Measurements from ENCODE around the gene SERPINA10. TPM values are rescaled to one million over a fixed set of nuclear protein-coding genes. Genes with fewer than 3 reads are reported as not detected.

The SERPINA10 gene
- total RNA-seq, 2 donors from 2014 or later, result 0.48 to 0.74 TPM

DNA sequence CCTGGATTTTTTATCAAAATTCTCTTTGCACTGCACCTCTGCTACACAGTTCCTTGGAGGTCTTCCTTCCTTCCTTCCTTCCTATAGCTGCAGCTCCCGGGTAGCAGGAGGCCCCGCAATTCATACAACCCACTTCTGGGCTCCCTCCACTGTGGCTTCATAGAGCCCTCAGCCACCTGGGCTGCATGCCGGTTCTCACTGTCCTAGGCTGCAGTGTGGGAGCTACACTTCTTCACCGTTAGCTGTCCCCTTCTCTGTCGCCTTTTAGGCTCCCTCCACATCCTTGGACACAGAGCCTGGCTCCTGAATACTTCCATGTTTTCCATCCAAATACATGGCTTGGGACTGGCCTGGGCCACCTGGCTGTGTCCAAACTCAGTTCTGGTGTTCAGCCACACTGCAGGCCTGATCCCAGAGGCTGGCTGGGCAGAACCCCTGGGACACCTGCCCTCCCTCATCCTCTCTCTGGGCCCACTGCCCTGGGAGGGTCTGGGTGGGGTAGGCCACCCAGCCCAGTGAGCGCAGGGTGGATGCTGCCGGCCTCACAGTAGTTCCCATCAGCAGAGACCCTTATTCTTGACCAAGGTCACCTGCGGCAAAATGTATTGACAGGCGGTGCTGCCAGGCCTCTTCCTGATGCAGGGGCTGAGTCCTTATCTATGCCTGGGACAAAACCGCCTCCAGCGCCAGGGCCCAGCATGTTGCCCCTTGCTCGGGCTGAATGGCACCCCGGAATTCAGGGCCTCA, 1.7 kb downstream of the SERPINA10 start:
- H3K4me3 ChIP-seq, result no peak overlapping the region
- H3K9me3 ChIP-seq, result no peaks in the 10 kb centered on the region
- TF ChIP-seq, protein P1, sequence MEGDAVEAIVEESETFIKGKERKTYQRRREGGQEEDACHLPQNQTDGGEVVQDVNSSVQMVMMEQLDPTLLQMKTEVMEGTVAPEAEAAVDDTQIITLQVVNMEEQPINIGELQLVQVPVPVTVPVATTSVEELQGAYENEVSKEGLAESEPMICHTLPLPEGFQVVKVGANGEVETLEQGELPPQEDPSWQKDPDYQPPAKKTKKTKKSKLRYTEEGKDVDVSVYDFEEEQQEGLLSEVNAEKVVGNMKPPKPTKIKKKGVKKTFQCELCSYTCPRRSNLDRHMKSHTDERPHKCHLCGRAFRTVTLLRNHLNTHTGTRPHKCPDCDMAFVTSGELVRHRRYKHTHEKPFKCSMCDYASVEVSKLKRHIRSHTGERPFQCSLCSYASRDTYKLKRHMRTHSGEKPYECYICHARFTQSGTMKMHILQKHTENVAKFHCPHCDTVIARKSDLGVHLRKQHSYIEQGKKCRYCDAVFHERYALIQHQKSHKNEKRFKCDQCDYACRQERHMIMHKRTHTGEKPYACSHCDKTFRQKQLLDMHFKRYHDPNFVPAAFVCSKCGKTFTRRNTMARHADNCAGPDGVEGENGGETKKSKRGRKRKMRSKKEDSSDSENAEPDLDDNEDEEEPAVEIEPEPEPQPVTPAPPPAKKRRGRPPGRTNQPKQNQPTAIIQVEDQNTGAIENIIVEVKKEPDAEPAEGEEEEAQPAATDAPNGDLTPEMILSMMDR (IDR thresholded peaks at IDR 0.05), result no peak
- H3K4me1 ChIP-seq, result no peaks in the 10 kb centered on the region
- intact Hi-C loops (cut with DNase I), result no loop called here
- DNase-seq, result no peak
- H3K36me3 ChIP-seq, result no peaks in the 10 kb centered on the region
- H3K27me3 ChIP-seq, result no peaks in the 10 kb centered on the region
- no peak overlapping the region for H3K9ac ChIP-seq (ENCODE audit: low read depth in 2 of 2, low read length in 2 of 2)
- no peak overlapping the region for H3K27ac ChIP-seq

DNA sequence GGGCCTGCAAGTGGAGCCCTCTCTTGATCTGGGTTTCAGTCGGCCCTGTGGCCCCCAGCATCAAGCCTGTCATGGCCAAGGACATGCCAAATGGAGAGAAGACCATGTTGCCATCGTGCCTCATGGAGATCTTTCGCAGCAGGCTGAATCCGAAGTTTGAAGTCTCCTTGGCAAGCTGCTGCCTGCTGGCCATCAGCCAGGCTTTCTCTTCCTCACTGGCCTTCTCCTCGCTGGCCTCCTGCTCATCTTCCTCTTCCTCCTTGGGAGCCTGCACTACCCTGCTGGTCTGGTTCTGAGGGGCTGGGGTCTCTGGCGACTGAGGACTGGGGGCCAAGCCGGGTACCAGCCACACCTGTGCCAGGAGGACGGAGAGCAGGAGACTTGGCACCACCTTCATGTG, 2.9 kb downstream of the SERPINA10 start:
- Histone ChIP-seq H3K27ac (no peak overlapping the region), H3K4me3 (no peak overlapping the region), H3K27me3 (no peaks in the 10 kb centered on the region), H3K9me3 (no peaks in the 10 kb centered on the region), H3K4me1 (no peaks in the 10 kb centered on the region), H3K9ac (ENCODE audit: low read depth in 2 of 2, low read length in 2 of 2) (no peak overlapping the region), H3K36me3 (no peaks in the 10 kb centered on the region)
- intact Hi-C loops (cut with DNase I), result no loop called here
- TF ChIP-seq, protein P1 (IDR thresholded peaks at IDR 0.05), result no peak
- DNase-seq, result no peak

DNA sequence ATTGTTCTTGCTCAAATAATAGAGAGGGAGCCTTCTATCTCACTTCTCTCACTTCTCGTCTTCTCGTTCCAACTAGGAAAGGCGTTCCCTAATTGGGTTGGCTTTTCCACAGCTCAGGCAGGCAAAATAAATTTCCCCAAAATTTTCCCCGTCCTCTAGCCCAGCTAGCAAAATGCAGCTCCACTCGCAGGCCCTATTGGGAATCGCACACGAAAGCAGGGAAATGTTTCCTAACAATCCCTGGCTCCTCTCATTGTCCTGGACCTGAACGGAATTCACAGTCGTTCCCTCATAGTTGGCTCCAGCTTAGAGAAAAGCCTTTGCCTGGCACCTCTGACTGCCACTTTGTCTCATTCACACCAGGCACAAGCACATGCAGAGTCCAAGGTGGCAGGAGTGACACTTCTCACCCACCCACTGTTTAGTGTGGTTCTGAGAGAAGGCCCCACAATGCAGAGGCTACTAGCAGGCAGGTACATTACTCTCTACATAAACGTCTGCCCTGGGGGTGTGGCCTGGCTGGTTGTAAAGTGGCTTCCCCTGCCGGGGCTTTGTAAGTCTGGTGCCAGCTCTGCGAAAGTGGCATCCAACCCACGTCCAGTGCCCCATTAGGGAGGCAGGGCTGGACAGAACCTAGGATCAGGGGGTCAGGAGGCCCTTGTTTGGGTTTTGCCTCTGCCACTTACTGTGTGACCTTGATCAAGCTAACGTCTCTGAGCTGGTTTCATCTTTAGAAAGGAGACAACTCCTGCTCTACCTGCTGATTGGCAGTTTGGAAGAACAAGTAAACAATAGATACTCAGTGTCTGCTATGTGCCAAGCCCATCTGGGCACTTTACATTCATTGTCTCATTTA, 4.2 kb downstream of the SERPINA10 start:
- H3K36me3 ChIP-seq, result no peaks in the 10 kb centered on the region
- no peaks in the 10 kb centered on the region for H3K27me3 ChIP-seq
- H3K4me3 ChIP-seq, result no peak overlapping the region
- no peak overlapping the region for H3K9ac ChIP-seq (ENCODE audit: low read depth in 2 of 2, low read length in 2 of 2)
- H3K27ac ChIP-seq, result no peak overlapping the region
- TF ChIP-seq, protein P1 (IDR thresholded peaks at IDR 0.05), result no peak
- no peaks in the 10 kb centered on the region for H3K4me1 ChIP-seq
- intact Hi-C loops (cut with DNase I), result no loop called here
- H3K9me3 ChIP-seq, result no peaks in the 10 kb centered on the region
- DNase-seq, result no peak

DNA sequence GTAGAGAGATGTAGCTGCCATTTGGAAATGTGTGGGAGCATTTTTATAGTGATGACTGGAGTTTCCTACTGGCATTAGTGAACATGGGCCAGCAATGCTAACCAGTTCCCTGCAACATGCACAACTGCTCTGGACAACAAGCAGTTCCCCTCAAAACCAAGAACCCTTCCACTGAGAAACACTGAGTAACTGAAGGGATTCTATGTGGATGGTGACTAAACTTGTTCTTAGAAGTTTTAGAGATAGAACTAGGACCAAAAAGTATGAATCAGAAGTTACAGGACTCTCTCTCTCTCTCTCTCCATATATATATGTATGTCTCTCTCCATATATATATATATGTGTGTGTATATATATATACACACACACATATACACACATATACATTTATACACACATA, 7.9 kb downstream of the SERPINA10 start:
- no peak for DNase-seq
- no peaks in the 10 kb centered on the region for H3K36me3 ChIP-seq
- H3K4me1 ChIP-seq, result no peaks in the 10 kb centered on the region
- H3K27me3 ChIP-seq, result no peaks in the 10 kb centered on the region
- TF ChIP-seq, protein P1 (IDR thresholded peaks at IDR 0.05), result no peak
- H3K9ac ChIP-seq (ENCODE audit: low read depth in 2 of 2, low read length in 2 of 2), result no peak overlapping the region
- no peaks in the 10 kb centered on the region for H3K9me3 ChIP-seq
- no peak overlapping the region for H3K4me3 ChIP-seq
- intact Hi-C loops (cut with DNase I), result no loop called here
- H3K27ac ChIP-seq, result no peak overlapping the region

DNA sequence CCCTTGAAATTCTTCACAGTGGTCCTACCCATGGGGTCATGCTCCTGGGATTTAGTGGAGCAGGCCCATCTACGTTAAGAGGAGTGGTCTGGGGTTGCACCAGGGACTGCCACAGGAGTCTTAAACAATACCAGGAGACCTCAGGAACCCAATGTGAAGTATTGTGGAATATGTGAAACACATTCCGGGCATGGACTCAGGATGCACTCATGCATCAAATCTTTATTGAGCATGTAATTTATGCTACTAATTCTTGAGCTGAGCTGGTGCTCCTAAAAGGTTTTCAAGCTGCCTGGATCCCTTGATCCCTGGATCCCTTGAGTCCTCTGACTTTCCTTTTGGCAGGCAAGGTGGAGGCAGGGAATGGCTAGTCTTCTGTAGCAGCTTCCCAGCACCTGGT, 8.8 kb downstream of the SERPINA10 start:
- TF ChIP-seq, protein P1 (IDR thresholded peaks at IDR 0.05), result no peak

More for the DNA sequence above, 8.8 kb downstream of the SERPINA10 start:
- no peaks in the 10 kb centered on the region for H3K4me1 ChIP-seq
- no peak overlapping the region for H3K4me3 ChIP-seq
- H3K9ac ChIP-seq (ENCODE audit: low read depth in 2 of 2, low read length in 2 of 2), result no peak overlapping the region
- intact Hi-C loops (cut with DNase I), result no loop called here
- H3K36me3 ChIP-seq, result no peaks in the 10 kb centered on the region
- H3K27ac ChIP-seq, result no peak overlapping the region
- DNase-seq, result no peak
- no peaks in the 10 kb centered on the region for H3K9me3 ChIP-seq
- H3K27me3 ChIP-seq, result no peaks in the 10 kb centered on the region

Measured in colonic mucosa (tissue), 4 donors.